GM23338 (cell line): Measurements from ENCODE around the gene OLFML2A.

Source experiments
- CREB1 ChIP-seq: fragments of 250-450 bp; sonication (Bioruptor Pico); IDR thresholded peaks from 2 replicates; pipeline ENCODE4 v1.5.0; 2020; ENCODE audit warnings: low read depth, mild to moderate bottlenecking, moderate library complexity
- EZH2 ChIP-seq: fragments of 200-600 bp; sonication (generic); IDR thresholded peaks from one replicate; pipeline ENCODE4 v1.8.0; 2017; ENCODE audit warnings: antibody characterized with exemption, mild to moderate bottlenecking, low read depth; ENCODE audit not compliant: unreplicated experiment
- EZH2phosphoT487 ChIP-seq: fragments of 200-600 bp; sonication (generic); IDR thresholded peaks from one replicate; pipeline ENCODE4 v1.8.1; 2018; ENCODE audit warnings: antibody characterized with exemption; ENCODE audit not compliant: unreplicated experiment
- NANOG ChIP-seq: IDR thresholded peaks from 2 replicates; pipeline ENCODE4 v1.6.1; 2016; ENCODE audit warnings: antibody characterized with exemption, borderline replicate concordance
- POLR2AphosphoS5 ChIP-seq: IDR thresholded peaks from 2 replicates; pipeline ENCODE4 v1.6.1; 2016; ENCODE audit warnings: antibody characterized with exemption, low read depth
- TF ChIP-seq, protein P1 (sequence below), 2 experiments: fragments of 200-600 bp in 1 of 2; sonication (generic) in 1 of 2; conservative IDR thresholded peaks; 2 replicates each; pipeline versions ENCODE4 v1.5.1 to v1.6.1; 2016 to 2017; ENCODE audit warnings: antibody characterized with exemption in 2 of 2, low read depth in 2 of 2, mild to moderate bottlenecking in 2 of 2, moderate library complexity in 1 of 2

DNA sequence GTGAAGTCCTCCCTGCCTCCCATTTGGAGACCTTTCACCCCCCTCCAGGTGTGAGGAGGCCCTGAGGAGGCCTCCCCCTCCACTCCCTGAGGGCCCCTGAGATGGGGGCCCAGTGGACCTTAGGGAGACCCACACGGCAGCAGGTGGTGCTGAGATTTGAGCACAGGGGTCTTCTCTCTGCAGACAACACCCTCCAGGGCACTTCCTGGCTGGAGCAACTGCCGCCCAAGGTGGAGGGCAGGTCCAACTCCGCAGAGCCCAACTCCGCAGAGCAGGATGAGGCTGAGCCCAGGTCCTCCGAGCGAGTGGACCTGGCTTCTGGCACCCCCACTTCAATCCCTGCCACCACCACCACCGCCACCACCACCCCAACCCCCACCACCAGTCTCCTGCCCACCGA is 27.0 kb downstream of the OLFML2A start:
- TF ChIP-seq, protein P1, sequence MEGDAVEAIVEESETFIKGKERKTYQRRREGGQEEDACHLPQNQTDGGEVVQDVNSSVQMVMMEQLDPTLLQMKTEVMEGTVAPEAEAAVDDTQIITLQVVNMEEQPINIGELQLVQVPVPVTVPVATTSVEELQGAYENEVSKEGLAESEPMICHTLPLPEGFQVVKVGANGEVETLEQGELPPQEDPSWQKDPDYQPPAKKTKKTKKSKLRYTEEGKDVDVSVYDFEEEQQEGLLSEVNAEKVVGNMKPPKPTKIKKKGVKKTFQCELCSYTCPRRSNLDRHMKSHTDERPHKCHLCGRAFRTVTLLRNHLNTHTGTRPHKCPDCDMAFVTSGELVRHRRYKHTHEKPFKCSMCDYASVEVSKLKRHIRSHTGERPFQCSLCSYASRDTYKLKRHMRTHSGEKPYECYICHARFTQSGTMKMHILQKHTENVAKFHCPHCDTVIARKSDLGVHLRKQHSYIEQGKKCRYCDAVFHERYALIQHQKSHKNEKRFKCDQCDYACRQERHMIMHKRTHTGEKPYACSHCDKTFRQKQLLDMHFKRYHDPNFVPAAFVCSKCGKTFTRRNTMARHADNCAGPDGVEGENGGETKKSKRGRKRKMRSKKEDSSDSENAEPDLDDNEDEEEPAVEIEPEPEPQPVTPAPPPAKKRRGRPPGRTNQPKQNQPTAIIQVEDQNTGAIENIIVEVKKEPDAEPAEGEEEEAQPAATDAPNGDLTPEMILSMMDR (conservative IDR thresholded peaks at IDR 0.05; ENCODE audit: low read depth in 2 of 2): no peak
- TF ChIP-seq EZH2 (no peak), POLR2AphosphoS5 (no peak), NANOG (no peak), EZH2phosphoT487 (no peak), CREB1 (no peak)
